GM12874 (cell line): ENCODE data around the gene PPP6R1.

Experiments used
- TF ChIP-seq, protein P1 (sequence below): IDR thresholded peaks from 2 replicates; pipeline ENCODE4 v1.5.1; 2011; ENCODE audit warnings: low read depth, mild to moderate bottlenecking, control low read depth, low read length, moderate library complexity; ENCODE audit not compliant: insufficient read depth

The PPP6R1 gene

DNA sequence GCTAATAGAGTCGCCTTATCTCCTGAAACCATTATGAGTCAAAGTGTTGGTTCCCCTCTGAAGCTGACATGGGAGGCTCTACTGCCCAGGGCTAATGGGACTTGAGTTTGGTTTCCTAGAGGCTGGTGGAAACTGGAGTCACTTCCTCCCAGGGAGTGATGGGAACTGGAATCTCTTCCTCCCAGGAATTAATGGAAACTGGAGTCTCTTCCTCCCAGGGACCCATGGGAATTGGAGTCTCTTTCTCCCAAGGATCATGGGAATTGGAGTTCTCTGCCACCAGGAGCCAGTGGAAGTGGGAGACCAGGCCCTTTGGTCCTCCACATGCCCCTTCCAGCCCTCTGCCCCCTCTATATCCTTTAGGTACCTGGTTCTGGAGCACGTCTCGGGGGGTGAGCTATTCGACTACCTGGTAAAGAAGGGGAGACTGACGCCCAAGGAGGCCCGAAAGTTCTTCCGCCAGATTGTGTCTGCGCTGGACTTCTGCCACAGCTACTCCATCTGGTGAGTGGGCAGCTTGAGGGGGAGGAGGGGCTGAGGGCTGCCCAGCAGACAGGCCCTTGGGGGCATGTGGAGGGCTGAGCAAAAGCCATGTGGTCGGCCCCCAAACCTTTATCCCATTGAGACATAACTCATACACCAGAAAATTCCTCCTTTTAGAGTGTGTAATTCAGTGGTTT, 30.4 kb upstream of the PPP6R1 start:
- TF ChIP-seq, protein P1, sequence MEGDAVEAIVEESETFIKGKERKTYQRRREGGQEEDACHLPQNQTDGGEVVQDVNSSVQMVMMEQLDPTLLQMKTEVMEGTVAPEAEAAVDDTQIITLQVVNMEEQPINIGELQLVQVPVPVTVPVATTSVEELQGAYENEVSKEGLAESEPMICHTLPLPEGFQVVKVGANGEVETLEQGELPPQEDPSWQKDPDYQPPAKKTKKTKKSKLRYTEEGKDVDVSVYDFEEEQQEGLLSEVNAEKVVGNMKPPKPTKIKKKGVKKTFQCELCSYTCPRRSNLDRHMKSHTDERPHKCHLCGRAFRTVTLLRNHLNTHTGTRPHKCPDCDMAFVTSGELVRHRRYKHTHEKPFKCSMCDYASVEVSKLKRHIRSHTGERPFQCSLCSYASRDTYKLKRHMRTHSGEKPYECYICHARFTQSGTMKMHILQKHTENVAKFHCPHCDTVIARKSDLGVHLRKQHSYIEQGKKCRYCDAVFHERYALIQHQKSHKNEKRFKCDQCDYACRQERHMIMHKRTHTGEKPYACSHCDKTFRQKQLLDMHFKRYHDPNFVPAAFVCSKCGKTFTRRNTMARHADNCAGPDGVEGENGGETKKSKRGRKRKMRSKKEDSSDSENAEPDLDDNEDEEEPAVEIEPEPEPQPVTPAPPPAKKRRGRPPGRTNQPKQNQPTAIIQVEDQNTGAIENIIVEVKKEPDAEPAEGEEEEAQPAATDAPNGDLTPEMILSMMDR = no peak

DNA sequence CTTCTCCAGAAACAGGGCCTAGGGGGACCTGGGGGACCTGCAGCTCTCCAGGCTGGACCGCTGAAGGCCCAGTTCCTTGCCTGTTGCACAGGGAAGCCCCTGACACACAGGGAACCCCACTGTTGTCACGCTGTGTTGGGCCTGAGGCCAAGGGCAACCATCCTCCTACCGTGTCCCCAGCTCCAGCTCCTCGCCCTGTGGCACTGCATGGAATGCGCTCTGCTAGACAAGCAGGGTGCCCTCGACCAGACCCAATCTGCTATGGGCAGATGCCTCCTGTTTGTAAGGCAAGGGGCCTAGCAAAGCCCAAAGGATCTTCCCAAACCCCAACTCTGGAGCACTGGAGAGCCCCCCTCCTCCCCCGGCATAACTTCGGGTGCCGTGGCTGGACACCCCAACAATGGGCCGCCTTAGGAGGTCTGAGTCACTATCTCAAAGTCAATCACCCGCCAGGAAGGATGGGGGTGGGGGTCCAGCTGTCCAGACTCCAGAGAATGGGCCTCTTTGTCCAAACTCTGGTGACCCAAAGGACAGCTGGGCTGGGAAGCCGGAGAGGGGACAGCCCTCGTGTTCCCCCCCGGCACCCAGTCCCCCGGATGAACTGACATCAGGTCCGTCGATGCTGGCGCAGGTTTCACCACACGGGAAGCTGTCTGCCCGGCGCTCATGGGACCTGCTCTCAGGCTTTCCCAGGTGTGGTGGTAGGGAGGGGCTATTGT, 28.7 kb upstream of the PPP6R1 start:
- TF ChIP-seq, protein P1 = no peak

DNA sequence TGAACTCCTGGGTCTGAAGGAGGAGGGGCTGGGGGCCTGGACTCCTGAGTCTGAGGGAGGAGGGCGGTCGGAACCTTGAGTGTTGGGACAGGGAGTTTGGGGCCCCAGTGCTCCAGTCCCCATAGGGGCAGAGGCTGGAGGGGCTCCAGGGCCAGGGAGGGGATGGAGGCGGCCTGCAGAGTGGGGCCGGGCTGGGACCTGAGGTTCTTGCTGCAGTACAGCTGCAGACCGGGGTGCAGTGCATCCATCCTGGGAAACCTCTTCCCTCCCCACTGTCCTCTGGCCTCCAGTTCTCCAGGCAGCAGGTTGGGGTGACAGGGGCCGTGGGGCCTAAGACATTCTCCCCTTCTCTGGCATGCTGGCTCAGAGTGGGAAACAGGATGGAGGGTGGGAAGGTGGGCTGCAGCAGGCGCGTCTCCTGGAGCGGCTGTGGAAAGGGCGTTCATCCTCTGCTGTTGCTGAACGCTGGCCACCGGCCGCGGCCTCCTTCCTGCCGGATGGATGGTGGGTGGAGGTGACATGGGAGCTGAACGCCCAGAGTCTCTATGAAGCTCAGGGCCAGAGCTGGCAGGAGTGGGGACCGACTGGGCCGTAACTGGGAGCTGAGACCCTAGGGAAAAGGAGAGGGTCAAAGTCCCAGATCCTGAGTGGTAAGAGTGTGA, 26.5 kb upstream of the PPP6R1 start:
- TF ChIP-seq, protein P1 = no peak

DNA sequence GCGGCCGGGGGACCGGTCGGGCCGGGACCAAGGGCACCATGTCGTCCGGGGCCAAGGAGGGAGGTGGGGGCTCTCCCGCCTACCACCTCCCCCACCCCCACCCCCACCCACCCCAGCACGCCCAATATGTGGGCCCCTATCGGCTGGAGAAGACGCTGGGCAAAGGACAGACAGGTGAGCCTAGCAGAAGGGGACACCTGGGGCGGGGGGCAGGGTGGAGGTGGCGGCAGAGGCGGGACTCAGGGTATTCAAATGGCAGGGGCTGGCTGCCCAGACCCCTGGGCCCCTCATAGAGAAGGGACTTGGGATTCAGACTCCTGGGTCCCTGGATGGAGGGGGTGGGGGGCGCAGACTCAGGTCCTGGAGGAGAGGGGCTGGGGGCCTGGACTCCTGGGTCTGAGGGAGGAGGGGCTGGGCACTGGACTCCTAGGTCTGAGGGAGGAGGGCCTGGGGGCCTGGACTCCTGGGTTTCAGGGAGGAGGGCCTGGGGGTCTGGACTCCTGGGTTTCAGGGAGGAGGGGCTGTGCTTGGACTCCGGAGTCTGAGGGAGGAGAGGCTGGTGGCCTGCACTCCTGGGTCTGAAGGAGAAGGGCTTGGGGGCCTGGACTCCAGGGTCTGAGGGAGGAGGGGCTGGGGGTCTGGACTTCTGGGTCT, 25.7 kb upstream of the PPP6R1 start:
- TF ChIP-seq, protein P1 = no peak

DNA sequence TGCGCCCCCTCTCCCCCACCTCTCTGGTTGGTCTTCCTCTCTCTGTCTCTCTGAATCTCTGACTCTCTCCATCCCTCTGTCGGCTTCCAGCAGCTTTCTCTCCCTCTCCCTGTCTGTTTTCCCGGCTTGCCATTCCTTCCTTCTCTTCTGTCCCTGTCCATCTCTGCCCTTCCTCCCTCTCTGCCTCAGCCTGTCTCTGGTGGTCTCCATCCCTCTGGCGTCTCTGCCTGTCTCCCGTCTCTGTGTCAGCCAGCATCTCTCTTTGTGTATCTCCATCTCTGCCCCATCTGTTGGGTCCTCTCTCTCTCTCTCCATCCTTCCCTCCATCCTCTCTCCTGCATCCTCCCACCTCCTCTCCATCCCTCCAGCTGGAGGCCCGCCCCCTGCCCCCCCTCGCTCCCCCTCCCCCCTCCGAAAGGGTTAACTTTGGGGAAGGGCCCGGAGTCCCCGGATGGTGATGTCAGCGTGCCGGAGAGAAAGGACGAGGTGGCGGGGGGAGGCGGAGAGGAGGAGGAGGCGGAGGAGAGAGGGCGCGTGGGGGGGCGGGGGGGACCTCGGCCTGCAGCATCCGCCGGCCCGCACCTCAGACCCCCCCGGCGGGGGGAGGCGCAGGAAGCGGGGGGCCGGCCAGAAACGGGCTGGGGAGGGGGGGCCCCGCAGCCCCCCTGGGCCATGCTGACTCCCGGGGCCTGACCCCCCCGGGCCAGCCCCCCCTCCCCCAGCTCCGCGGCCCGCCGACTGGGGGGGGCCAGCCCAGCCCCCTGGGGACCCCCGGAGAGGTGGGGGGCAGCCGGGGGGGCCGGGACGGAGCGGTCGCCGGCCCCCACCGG, 24.9 kb upstream of the PPP6R1 start, which contains the start of gene BRSK1:
Gene BRSK1, plus strand, starts transcription at position 450 of the 830 bp plus-strand sequence. CDS start 446 bp downstream, outside the sequence.
- TF ChIP-seq, protein P1 = no peak

DNA sequence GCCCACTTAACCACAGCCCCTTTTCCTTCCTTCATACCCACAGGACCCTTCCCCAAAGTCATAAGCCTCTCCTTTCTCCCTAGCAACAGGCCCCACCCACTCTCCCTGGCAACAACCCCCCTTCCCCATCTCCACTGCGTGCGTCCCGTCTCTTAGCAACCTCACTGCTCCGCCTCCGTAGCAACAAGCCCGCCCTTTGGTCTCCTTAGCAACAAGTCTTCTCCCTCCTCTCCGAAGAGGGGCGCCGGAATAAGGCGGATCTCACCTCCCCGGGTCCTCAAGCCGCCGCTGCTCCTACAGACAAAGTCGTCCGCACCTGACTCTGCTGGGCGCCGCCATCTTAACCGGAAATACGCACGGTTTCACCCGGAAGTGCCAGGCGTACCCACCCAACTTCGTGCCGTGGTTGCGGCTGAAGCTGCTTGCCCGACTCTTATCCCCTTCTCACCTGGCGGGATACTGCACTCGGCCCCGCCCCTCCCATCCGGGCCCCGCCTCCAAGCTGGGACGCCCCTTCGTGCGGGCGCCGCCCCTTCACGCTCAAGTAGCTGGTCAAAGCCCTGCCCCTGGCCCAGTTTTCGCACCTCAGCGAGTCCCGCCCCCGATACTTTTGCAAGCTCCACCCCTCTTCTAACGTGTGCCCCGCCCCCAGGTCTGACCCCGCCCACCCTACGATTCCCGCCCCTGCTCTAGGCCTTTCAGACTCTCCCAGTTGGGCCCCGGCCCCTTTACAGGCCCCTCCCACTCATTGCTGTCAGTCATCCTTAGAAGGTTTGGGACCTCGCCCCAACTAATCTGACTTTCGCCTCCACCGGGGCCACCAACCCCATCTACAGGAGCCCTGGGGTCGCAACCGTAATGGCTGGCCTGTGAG, 21.2 kb upstream of the PPP6R1 start, which contains the start of gene HSPBP1:
Gene HSPBP1, minus strand, starts transcription at position 341 of the 874 bp plus-strand sequence. CDS start 502 bp downstream, outside the sequence.
- TF ChIP-seq, protein P1 = no peak
